CD4-positive, alpha-beta T cell treated with Interleukin-4 for 1 hour (primary cell): ENCODE data around the gene KRTAP9-9.
"Not testable (repeated sequence)": the region's sequence is repeated elsewhere in the genome, so short reads cannot be mapped to it uniquely, and the experiment has no call there.

Experiments used
- DNase-seq, 2 donors: peaks; one replicate each; pipeline ENCODE4 v3.0.0-alpha.2; 2020 to 2022

Gene KRTAP9-9

GRCh38 chr17:41267711-41268110, 12.5 kb downstream of the KRTAP9-9 start:
- DNase-seq: no peak

DNA sequence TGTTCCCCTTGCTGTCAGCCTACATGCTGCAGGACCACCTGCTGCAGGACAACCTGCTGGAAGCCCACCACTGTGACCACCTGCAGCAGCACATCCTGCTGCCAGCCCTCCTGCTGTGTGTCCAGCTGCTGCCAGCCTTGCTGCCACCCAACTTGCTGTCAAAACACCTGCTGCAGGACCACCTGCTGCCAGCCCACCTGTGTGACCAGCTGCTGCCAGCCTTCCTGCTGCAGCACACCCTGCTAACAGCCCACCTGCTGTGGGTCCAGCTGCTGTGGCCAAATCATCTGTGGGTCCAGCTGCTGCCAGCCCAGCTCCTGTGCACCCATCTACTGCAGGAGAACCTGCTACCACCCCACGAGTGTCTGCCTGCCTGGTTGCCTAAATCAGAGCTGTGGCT, 16.1 kb downstream of the KRTAP9-9 start:
- not testable (repeated sequence) for DNase-seq

DNA sequence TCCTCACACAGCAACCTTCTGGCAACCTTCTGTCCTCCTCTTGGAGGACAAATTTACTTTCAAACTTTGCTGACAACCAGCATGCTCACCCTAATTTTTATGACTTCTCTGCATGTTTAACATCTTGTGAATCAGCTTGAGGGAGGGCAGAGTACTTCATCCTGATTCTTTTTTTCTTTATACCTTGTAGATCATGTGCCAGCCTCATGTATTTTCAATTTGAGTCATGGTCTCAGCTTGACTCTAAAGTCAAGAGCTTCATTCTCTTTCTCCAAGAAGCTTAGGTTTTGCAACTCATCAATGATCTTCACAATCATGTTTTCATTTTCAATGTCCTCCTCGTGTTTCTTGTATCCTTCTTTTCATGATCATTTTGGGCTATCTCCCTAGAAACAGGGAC, 16.7 kb downstream of the KRTAP9-9 start:
- DNase-seq: no peak

DNA sequence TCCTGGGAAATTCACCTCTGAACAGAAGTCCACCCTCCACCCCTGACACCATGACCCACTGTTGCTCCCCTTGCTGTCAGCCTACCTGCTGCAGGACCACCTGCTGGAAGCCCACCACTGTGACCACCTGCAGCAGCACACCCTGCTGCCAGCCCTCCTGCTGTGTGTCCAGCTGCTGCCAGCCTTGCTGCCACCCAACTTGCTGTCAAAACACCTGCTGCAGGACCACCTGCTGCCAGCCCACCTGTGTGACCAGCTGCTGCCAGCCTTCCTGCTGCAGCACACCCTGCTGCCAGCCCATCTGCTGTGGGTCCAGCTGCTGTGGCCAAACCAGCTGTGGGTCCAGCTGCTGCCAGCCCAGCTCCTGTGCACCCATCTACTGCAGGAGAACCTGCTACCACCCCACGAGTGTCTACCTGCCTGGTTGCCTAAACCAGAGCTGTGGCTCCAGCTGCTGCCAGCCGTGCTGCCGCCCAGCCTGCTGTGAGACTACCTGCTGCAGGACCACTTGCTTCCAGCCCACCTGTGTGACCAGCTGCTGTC, 20.5 kb downstream of the KRTAP9-9 start, which contains the start of gene KRTAP9-7:
KRTAP9-7 (plus strand) TSS at position 51 of the 543 bp plus-strand sequence; CDS start at position 51, 0 bp downstream.
- DNase-seq: not testable (repeated sequence)

DNA sequence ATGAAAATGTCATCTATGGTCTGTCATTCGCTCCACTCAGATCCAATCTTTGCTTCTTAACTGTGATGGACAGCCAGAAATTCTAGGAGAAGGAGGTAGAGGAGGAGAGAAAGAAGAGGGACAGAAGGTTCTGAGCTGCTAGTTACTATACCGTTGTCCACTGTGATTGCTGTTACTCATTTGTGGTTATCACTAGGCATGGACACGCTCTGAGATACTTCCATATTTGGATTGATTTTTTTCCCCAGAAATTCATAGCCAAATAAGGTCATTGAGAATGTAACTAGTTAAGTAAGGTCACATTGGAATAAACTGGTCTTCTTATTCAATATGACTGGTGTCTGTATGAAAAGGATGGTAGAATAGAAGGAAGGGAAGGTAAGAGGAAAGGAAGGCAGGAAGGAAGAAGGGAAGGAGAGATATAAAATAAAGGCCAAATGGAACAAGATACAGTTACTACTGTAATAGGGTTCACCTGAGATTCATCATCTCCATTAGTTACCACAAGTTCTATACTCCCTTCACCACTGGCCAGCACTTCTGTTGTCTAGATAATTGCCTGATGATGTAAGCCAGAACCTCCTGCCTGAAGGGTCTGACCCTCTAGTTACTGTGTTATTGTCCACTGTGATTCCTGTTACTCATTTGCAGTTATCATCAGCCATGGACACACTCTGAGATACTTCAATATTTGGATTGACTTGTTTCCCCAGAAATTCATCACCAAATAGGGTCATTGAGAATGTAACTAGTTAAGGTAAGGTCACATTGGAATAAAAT, 23.2 kb downstream of the KRTAP9-9 start:
- DNase-seq: no peak

GRCh38 chr17:41284043-41284442, 28.9 kb downstream of the KRTAP9-9 start:
- DNase-seq: no peak

- no peak for DNase-seq
Measured at GRCh38 chr17:41284546-41284945, 29.4 kb downstream of the KRTAP9-9 start.

GRCh38 chr17:41287050-41287449, 31.9 kb downstream of the KRTAP9-9 start:
- DNase-seq: no peak

- DNase-seq: no peak
Measured at GRCh38 chr17:41294016-41294415, 38.8 kb downstream of the KRTAP9-9 start.

DNA sequence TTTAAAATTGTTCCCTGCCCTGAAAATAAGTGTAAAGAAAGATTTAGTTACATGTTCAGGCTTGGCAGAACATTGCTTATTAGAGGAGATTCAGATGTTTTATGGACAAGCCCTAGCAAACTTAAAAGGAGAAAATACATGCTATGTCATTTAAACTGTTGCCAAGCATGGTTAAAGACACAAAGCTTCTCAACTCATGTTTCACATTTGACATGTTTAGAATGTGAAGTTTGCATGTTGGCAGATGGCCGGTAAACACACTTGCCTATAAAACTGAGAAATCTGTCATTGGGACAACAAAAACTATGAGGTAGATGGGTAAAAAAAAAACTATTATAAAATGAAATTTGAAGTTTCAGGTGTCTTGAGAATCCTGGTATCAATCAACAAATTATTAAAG, 41.7 kb downstream of the KRTAP9-9 start:
- no peak for DNase-seq

GRCh38 chr17:41298458-41299135, 43.4 kb downstream of the KRTAP9-9 start:
- DNase-seq: no peak

- DNase-seq: no peak
Measured at GRCh38 chr17:41301204-41301790, 46.1 kb downstream of the KRTAP9-9 start.

- no peak for DNase-seq
Measured at GRCh38 chr17:41301916-41302901, 47.0 kb downstream of the KRTAP9-9 start, which contains the start of gene KRTAP29-1. Gene KRTAP29-1 (minus strand): TSS chr17:41302851. CDS start chr17:41302851, 0 bp downstream.

- no peak for DNase-seq
Measured at GRCh38 chr17:41302981-41303380, 47.8 kb downstream of the KRTAP9-9 start.

GRCh38 chr17:41304091-41304490, 48.9 kb downstream of the KRTAP9-9 start:
- DNase-seq: no peak
